K562 (cell line): ENCODE measurements around the gene LRMDA. TPM values are rescaled to one million over a fixed set of nuclear protein-coding genes. Genes with fewer than 3 reads are reported as not detected.

ENCODE experiments used
- ATAC-seq: fragments of 200-7000 bp; cut with Tn5 transposase; 3 replicates; pipeline ENCODE4 v1.9.1; 2020; ENCODE audit warnings: moderate library complexity
- BruUV-seq: library from RNA; stranded (reverse); fragments of 400-500 nt; replicated peaks from 2 replicates; lab custom pipeline; 2021; lab: Mats Ljungman, UMichigan
- CTCF ChIA-PET: fragments of 300-600 bp; formaldehyde crosslinking; extraction: SDS; loops from one replicate; lab custom pipeline; 2021; ENCODE audit warnings: low intra/inter-chr PET ratio; lab: Yijun Ruan, JAX
- POLR2A ChIA-PET: fragments of 300-600, 350-650 bp; sonication (Branson Sonifier 250); formaldehyde crosslinking; extraction: SDS; loops from one replicate; lab custom pipeline; 2021; ENCODE audit warnings: antibody characterized with exemption, inconsistent platforms; lab: Yijun Ruan, JAX
- DNase-seq, 4 experiments: peaks; one replicate each; pipeline versions ENCODE4 v3.0.0 to v3.0.0-alpha.2; 2011 to 2018; ENCODE audit warnings: low spot score in 3 of 4, mixed read lengths in 3 of 4; ENCODE audit errors: extremely low read depth in 1 of 4
- FAIRE-seq: peaks from 2 replicates; lab custom pipeline; 2011; peaks lifted over from hg19 to GRCh38; lab: Jason Lieb, UNC
- H2AFZ ChIP-seq: 2 replicates; pipeline ENCODE4 v1.6.0; 2011; ENCODE audit warnings: low read depth, low read length, control low read depth, inconsistent platforms
- H3K27ac ChIP-seq: fragments of 200-600 bp; 3 replicates; pipeline ENCODE4 v1.8.0; 2011; ENCODE audit warnings: low read depth, mild to moderate bottlenecking, control low read depth, inconsistent platforms, low read length, moderate library complexity, mixed read lengths; ENCODE audit errors: extremely low read depth
- H3K27me3 ChIP-seq, 2 experiments: fragments of 300-600 bp in 1 of 2; 2 replicates in 1 of 2; 3 replicates in 1 of 2; pipeline versions ENCODE4 v1.6.0 to v1.8.0; 2011; ENCODE audit warnings: inconsistent platforms in 2 of 2, low read length in 2 of 2, mild to moderate bottlenecking in 1 of 2, mixed read lengths in 1 of 2, moderate library complexity in 1 of 2; ENCODE audit not compliant: control insufficient read depth in 2 of 2, insufficient read depth in 2 of 2
- H3K36me3 ChIP-seq: fragments of 300-600 bp; 3 replicates; pipeline ENCODE4 v1.8.0; 2011; ENCODE audit warnings: mild to moderate bottlenecking, low read length, inconsistent platforms; ENCODE audit not compliant: control insufficient read depth, insufficient read depth
- H3K4me1 ChIP-seq, 2 experiments: fragments of 200-600 bp in 1 of 2; replicated peaks in 1 of 2; 2 replicates in 1 of 2; 3 replicates in 1 of 2; pipeline versions ENCODE4 v1.5.1 to v1.8.0; 2011; ENCODE audit warnings: inconsistent platforms in 2 of 2, low read length in 2 of 2, mild to moderate bottlenecking in 1 of 2, mixed read lengths in 1 of 2, moderate library complexity in 1 of 2; ENCODE audit not compliant: control insufficient read depth in 2 of 2, insufficient read depth in 2 of 2
- H3K4me2 ChIP-seq: 2 replicates; pipeline ENCODE4 v1.6.1; 2011; ENCODE audit warnings: low read length, control low read depth, inconsistent platforms, mixed read lengths; ENCODE audit not compliant: insufficient read depth
- H3K4me3 ChIP-seq: fragments of 200-600 bp; sonication (generic), shearing (Covaris generic); 2 replicates; pipeline ENCODE4 v1.5.1; 2016; ENCODE audit warnings: control low read depth, inconsistent platforms
- H3K79me2 ChIP-seq: fragments of 200-600 bp; 3 replicates; pipeline ENCODE4 v1.8.0; 2011; ENCODE audit warnings: low read length, inconsistent platforms; ENCODE audit not compliant: control insufficient read depth, insufficient read depth
- H3K9ac ChIP-seq, 2 experiments: 2 replicates each; pipeline versions ENCODE4 v1.6.0 to v1.6.1; 2011; ENCODE audit warnings: low read depth in 2 of 2, low read length in 2 of 2, control low read depth in 1 of 2, inconsistent platforms in 1 of 2, mild to moderate bottlenecking in 1 of 2, mixed read lengths in 1 of 2; ENCODE audit not compliant: insufficient read depth in 1 of 2
- H3K9me1 ChIP-seq: one replicate; pipeline ENCODE4 v1.6.0; 2011; ENCODE audit warnings: inconsistent platforms, mild to moderate bottlenecking, low read length, moderate library complexity; ENCODE audit not compliant: control insufficient read depth, insufficient read depth
- H3K9me3 ChIP-seq: replicated peaks from 2 replicates; pipeline ENCODE4 v1.5.1; 2011; ENCODE audit warnings: low read depth, low read length, inconsistent platforms; ENCODE audit not compliant: control insufficient read depth, insufficient read depth
- H4K20me1 ChIP-seq: replicated peaks from 2 replicates; pipeline ENCODE4 v1.6.1; 2011; ENCODE audit warnings: low read length, inconsistent platforms, mixed read lengths; ENCODE audit not compliant: control insufficient read depth, insufficient read depth
- CBX1 ChIP-seq: sonication (generic); IDR thresholded peaks from 2 replicates; pipeline ENCODE4 v1.6.1; 2016; ENCODE audit warnings: antibody characterized with exemption, low read depth, mild to moderate bottlenecking
- CHD7 ChIP-seq: fragments of 200-600 bp; sonication (generic); IDR thresholded peaks from one replicate; pipeline ENCODE4 v1.6.1; 2012; ENCODE audit warnings: mild to moderate bottlenecking, low read depth, low read length, inconsistent platforms
- MAZ ChIP-seq, 2 experiments: fragments of 450-650 bp in 1 of 2; sonication (generic) in 1 of 2; formaldehyde crosslinking; IDR thresholded peaks in 1 of 2; conservative IDR thresholded peaks in 1 of 2; 2 replicates each; pipeline versions ENCODE4 v1.4.0 to v1.5.0; 2020; ENCODE audit warnings: mild to moderate bottlenecking in 1 of 2, missing genetic modification reagents in 1 of 2
- SIRT6 ChIP-seq: IDR thresholded peaks from one replicate; pipeline ENCODE4 v1.6.1; 2012; ENCODE audit warnings: low read depth, mild to moderate bottlenecking, control low read depth, inconsistent platforms, low read length, moderate library complexity
- WGBS: fragments of 100-300 bp; shearing (Covaris generic); methylation state at CpG from one replicate; pipeline ENCODE4 v1.1.6; 2016; ENCODE audit warnings: low coverage, mixed read lengths; ENCODE audit not compliant: insufficient coverage; ENCODE audit errors: missing lambda C conversion rate; 5-methylcytosine and 5-hydroxymethylcytosine counted together
- in situ Hi-C: fragments of 300-500 bp; cut with MboI; formaldehyde crosslinking; loops from 4 replicates; pipeline ENCODE4 v1.15.0; 2018; ENCODE audit warnings: inconsistent platforms, mixed read lengths
- intact Hi-C: fragments of 100-400 bp; cut with micrococcal nuclease; formaldehyde crosslinking; loops from 2 replicates; pipeline ENCODE4 v1.14.2; 2022
- polyA plus RNA-seq, 8 experiments: library from polyadenylated mRNA; depleted of rRNA in 4 of 8; stranded (reverse) in 5 of 8; unstranded in 3 of 8; fragments of >200 nt; fragmentation: Nextera tagmentation in 2 of 8; fragmentation: Illumina TruSeq in 1 of 8; extraction: Ambion mirVana in 2 of 8; extraction: Trizol in 1 of 8; gene quantifications; 2 replicates each; pipeline versions ENCODE4 v1.2.1 to v1.2.3, GENCODE V29; 2011 to 2014; ENCODE audit warnings: inconsistent platforms in 1 of 8, missing spikeins in 1 of 8
- total RNA-seq, 7 experiments: library from RNA; depleted of rRNA in 6 of 7; stranded (reverse); fragments of >200 nt in 6 of 7; fragmentation: Illumina TruSeq in 2 of 7; extraction: Trizol in 2 of 7; gene quantifications; 2 replicates each; pipeline versions ENCODE4 v1.2.1 to v1.2.3, GENCODE V29; 2011 to 2021; ENCODE audit warnings: low replicate concordance in 1 of 7
- TF ChIP-seq, protein P1 (sequence below): fragments of 250-450 bp; sonication (Bioruptor Pico); IDR thresholded peaks from 2 replicates; pipeline ENCODE4 v1.8.0; 2021; ENCODE audit warnings: moderate library complexity, mild to moderate bottlenecking, inconsistent platforms
- TF ChIP-seq, protein P2 (sequence below): sonication (generic); formaldehyde crosslinking; IDR thresholded peaks from 2 replicates; pipeline ENCODE4 v1.4.0; 2020; ENCODE audit warnings: mild to moderate bottlenecking, missing genetic modification reagents

The LRMDA gene
- total and polyA plus RNA-seq, 9 of the 15 experiments (the other 6 are each of a cell fraction or from before 2014, with no cell fraction given) = 0.25 TPM; not detected in 8

GRCh38 chr10:76331742-76332141, 900.3 kb downstream of the LRMDA start (continued):
- TF ChIP-seq, protein P1, sequence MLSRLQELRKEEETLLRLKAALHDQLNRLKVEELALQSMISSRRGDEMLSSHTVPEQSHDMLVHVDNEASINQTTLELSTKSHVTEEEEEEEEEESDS = no peak
- TF ChIP-seq, protein P2, sequence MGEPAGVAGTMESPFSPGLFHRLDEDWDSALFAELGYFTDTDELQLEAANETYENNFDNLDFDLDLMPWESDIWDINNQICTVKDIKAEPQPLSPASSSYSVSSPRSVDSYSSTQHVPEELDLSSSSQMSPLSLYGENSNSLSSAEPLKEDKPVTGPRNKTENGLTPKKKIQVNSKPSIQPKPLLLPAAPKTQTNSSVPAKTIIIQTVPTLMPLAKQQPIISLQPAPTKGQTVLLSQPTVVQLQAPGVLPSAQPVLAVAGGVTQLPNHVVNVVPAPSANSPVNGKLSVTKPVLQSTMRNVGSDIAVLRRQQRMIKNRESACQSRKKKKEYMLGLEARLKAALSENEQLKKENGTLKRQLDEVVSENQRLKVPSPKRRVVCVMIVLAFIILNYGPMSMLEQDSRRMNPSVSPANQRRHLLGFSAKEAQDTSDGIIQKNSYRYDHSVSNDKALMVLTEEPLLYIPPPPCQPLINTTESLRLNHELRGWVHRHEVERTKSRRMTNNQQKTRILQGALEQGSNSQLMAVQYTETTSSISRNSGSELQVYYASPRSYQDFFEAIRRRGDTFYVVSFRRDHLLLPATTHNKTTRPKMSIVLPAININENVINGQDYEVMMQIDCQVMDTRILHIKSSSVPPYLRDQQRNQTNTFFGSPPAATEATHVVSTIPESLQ = no peak
- TF ChIP-seq, all 486 proteins: peak for 0

DNA sequence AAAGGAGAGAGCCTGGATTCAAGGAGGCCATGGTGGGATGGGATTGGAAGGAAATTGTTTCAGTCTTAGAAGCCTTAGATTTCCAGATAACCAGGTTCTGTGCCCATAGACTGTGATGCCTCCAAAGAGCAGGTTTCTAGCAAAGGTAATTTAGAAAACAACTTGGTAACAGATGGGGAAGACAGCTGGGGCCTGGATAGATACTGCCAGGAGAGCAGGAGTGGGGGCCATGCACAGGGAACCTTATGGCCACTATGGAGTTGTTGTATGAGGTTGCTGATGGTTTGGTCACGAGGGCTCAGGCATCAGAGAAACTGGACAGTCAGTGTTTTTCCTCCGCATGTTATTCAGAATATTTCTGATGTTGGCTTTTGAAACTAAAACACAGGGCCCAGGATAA, 901.9 kb downstream of the LRMDA start:
- Histone ChIP-seq H3K4me3 (no peak overlapping the region), H2AFZ (no peak overlapping the region), H3K27ac (no peak overlapping the region), H3K9ac (no peak overlapping the region), H3K36me3 (no peaks in the 10 kb centered on the region), H3K4me2 (no peak overlapping the region), H3K79me2 (no peaks in the 10 kb centered on the region), H3K9me3 (no peaks in the 10 kb centered on the region), H3K9me1 (no peaks in the 10 kb centered on the region), H3K4me1 (no peaks in the 10 kb centered on the region), H3K27me3 (no peaks in the 10 kb centered on the region), H4K20me1 (no peaks in the 10 kb centered on the region)
- ATAC-seq = no peak
- no peak for DNase-seq
- 0% methylated on average over 2 of the region's 2 CpGs for WGBS
- ChIA-PET CTCF (no interaction called here), POLR2A (interaction anchor here (0.6 kb wide), 1 partner anchor 269 kb away, joined by 3 read pairs; no protein-coding TSS in a partner anchor)
- no TSS peak for BruUV-seq
- no peak for FAIRE-seq
- TF ChIP-seq MAZ (CRISPR knock-in tag; conservative IDR thresholded peaks at IDR 0.05 in 1 of 2, IDR thresholded peaks at IDR 0.05 in 1 of 2) = no peak
- no peak for TF ChIP-seq CHD7
- no peak for TF ChIP-seq SIRT6
- no peak for TF ChIP-seq CBX1
- intact Hi-C loops = no loop called here
- in situ Hi-C loops = no loop called here
